Mesothelial cell of epicardium (in vitro differentiated cells): ENCODE results near the gene MEIOSIN. TPM values are rescaled to one million over a fixed set of nuclear protein-coding genes. Genes with fewer than 3 reads are reported as not detected.
"Not testable (repeated sequence)": the region's sequence is repeated elsewhere in the genome, so short reads cannot be mapped to it uniquely, and the experiment has no call there.

Source experiments
- DNase-seq, 2 experiments: peaks; one replicate each; pipeline ENCODE4 v3.0.0; 2021; ENCODE audit warnings: low spot score in 2 of 2; ENCODE audit not compliant: unreplicated experiment in 2 of 2
- H3K27ac Mint-ChIP-seq: 2 replicates; pipeline ENCODE4 v1.8.0; 2021; ENCODE audit warnings: mixed read lengths
- H3K27me3 Mint-ChIP-seq: 2 replicates; pipeline ENCODE4 v1.8.0; 2021; ENCODE audit warnings: low read depth, mixed read lengths
- H3K36me3 Mint-ChIP-seq: 2 replicates; pipeline ENCODE4 v1.8.0; 2021; ENCODE audit warnings: mixed read lengths
- H3K4me1 Mint-ChIP-seq: 2 replicates; pipeline ENCODE4 v1.8.0; 2021; ENCODE audit warnings: mixed read lengths
- H3K4me3 Mint-ChIP-seq: 2 replicates; pipeline ENCODE4 v1.8.0; 2021; ENCODE audit warnings: mild to moderate bottlenecking, moderate library complexity, mixed read lengths
- H3K9me3 Mint-ChIP-seq: 2 replicates; pipeline ENCODE4 v1.8.0; 2021; ENCODE audit warnings: mixed read lengths
- CTCF ChIP-seq: fragments of 200-600 bp; sonication (generic); IDR thresholded peaks from one replicate; pipeline ENCODE4 v1.5.0; 2021; ENCODE audit warnings: antibody characterized with exemption; ENCODE audit not compliant: unreplicated experiment
- total RNA-seq: library from RNA; stranded (reverse); gene quantifications from 3 replicates; pipeline ENCODE4 v1.2.1, GENCODE V29; 2021

MEIOSIN gene
- total RNA-seq, 1 donor from 2014 or later: not detected

- Mint-ChIP-seq H3K36me3 (peaks cover 14% of the 10 kb centered on the region), H3K9me3 (no peaks in the 10 kb centered on the region), H3K27me3 (no peaks in the 10 kb centered on the region), H3K4me3 (peak overlapping the region; percentile 93), H3K27ac (peak overlapping the region; percentile 99), H3K4me1 (peaks cover 24% of the 10 kb centered on the region)
- no peak for TF ChIP-seq CTCF
- peak; percentile 95 to 96 for DNase-seq
These were observed 15.9 kb upstream of the MEIOSIN start for GRCh38 chr19:45717131-45717982.

- H3K4me3 Mint-ChIP-seq: peak overlapping the region; percentile 93
- peak overlapping the region; percentile 99 for H3K27ac Mint-ChIP-seq
- H3K4me1 Mint-ChIP-seq: peaks cover 24% of the 10 kb centered on the region
- no peak for TF ChIP-seq CTCF
- peaks cover 14% of the 10 kb centered on the region for H3K36me3 Mint-ChIP-seq
- H3K9me3 Mint-ChIP-seq: no peaks in the 10 kb centered on the region
- no peak for DNase-seq
- no peaks in the 10 kb centered on the region for H3K27me3 Mint-ChIP-seq
These were observed 15.1 kb upstream of the MEIOSIN start for GRCh38 chr19:45717983-45718650.

- not testable (repeated sequence) for H3K9me3 Mint-ChIP-seq, H3K27ac Mint-ChIP-seq, H3K4me3 Mint-ChIP-seq, H3K27me3 Mint-ChIP-seq, DNase-seq
- H3K4me1 Mint-ChIP-seq: peaks cover 24% of the 10 kb centered on the region
- peaks cover 14% of the 10 kb centered on the region for H3K36me3 Mint-ChIP-seq
These were observed 13.2 kb upstream of the MEIOSIN start for GRCh38 chr19:45720065-45720464.

- not testable (repeated sequence) for H3K36me3 Mint-ChIP-seq, H3K9me3 Mint-ChIP-seq, H3K4me3 Mint-ChIP-seq, H3K27me3 Mint-ChIP-seq, DNase-seq, H3K27ac Mint-ChIP-seq
- peaks cover 14% of the 10 kb centered on the region for H3K4me1 Mint-ChIP-seq
These were observed 4.6 kb upstream of the MEIOSIN start for GRCh38 chr19:45728683-45729082.

- H3K4me3 Mint-ChIP-seq: peak overlapping the region; percentile 89
- H3K36me3 Mint-ChIP-seq: no peaks in the 10 kb centered on the region
- no peaks in the 10 kb centered on the region for H3K9me3 Mint-ChIP-seq
- no peaks in the 10 kb centered on the region for H3K27me3 Mint-ChIP-seq
- no peak for DNase-seq
- TF ChIP-seq CTCF: no peak
- H3K4me1 Mint-ChIP-seq: peaks cover 14% of the 10 kb centered on the region
- peak overlapping the region; percentile 76 for H3K27ac Mint-ChIP-seq
These were observed 3.4 kb upstream of the MEIOSIN start for GRCh38 chr19:45729800-45730290.

- TF ChIP-seq CTCF: no peak
- no peaks in the 10 kb centered on the region for H3K27me3 Mint-ChIP-seq
- DNase-seq: peak; percentile 91 to 93
- H3K4me3 Mint-ChIP-seq: peak within 1 kb of the TSS; percentile 89
- H3K36me3 Mint-ChIP-seq: no peaks in the 10 kb centered on the region
- H3K9me3 Mint-ChIP-seq: no peaks in the 10 kb centered on the region
- H3K4me1 Mint-ChIP-seq: peaks cover 14% of the 10 kb centered on the region
- H3K27ac Mint-ChIP-seq: peak within 1 kb of the TSS; percentile 76
These were observed 2.6 kb upstream of the MEIOSIN start, which contains the start of gene FBXO46 for GRCh38 chr19:45730368-45731288. FBXO46 (minus strand) TSS chr19:45730896; CDS start chr19:45713495, 17,401 bp downstream.
